Chondrocyte (in vitro differentiated cells): Measurements from ENCODE around the gene SIPA1L3. TPM values are rescaled to one million over a fixed set of nuclear protein-coding genes. Genes with fewer than 3 reads are reported as not detected.

Experiments used
- DNase-seq: peaks from one replicate; pipeline ENCODE4 v3.0.0; 2021; ENCODE audit warnings: mixed read lengths, low spot score
- H3K27ac Mint-ChIP-seq: one replicate; pipeline ENCODE4 v1.8.0; 2021; ENCODE audit warnings: mild to moderate bottlenecking, moderate library complexity, mixed read lengths; ENCODE audit not compliant: unreplicated experiment
- H3K27me3 Mint-ChIP-seq: 2 replicates; pipeline ENCODE4 v1.8.0; 2021; ENCODE audit warnings: low read depth, mixed read lengths
- H3K36me3 Mint-ChIP-seq: 2 replicates; pipeline ENCODE4 v1.8.0; 2021; ENCODE audit warnings: low read depth, mixed read lengths
- H3K4me1 Mint-ChIP-seq: 2 replicates; pipeline ENCODE4 v1.8.0; 2021; ENCODE audit warnings: low read depth, mild to moderate bottlenecking, mixed read lengths
- H3K4me3 Mint-ChIP-seq: one replicate; pipeline ENCODE4 v1.8.0; 2021; ENCODE audit warnings: mild to moderate bottlenecking, moderate library complexity, mixed read lengths; ENCODE audit not compliant: unreplicated experiment
- H3K9me3 Mint-ChIP-seq: 2 replicates; pipeline ENCODE4 v1.8.0; 2021; ENCODE audit warnings: low read depth, mixed read lengths
- CTCF ChIP-seq: fragments of 200-600 bp; sonication (generic); IDR thresholded peaks from 2 replicates; pipeline ENCODE4 v1.5.0; 2021; ENCODE audit warnings: antibody characterized with exemption, mild to moderate bottlenecking, moderate library complexity
- total RNA-seq: library from RNA; stranded (reverse); gene quantifications from 3 replicates; pipeline ENCODE4 v1.2.1, GENCODE V29; 2021

SIPA1L3 gene
- total RNA-seq, 1 donor from 2014 or later, result 17.5 TPM

- TF ChIP-seq CTCF, result no peak
- Mint-ChIP-seq H3K27ac (no peak overlapping the region), H3K27me3 (no peaks in the 10 kb centered on the region), H3K4me3 (no peak overlapping the region), H3K9me3 (peaks cover 7% of the 10 kb centered on the region), H3K4me1 (peaks cover 37% of the 10 kb centered on the region), H3K36me3 (peaks cover 4% of the 10 kb centered on the region)
- no peak for DNase-seq
These were observed 54.2 kb downstream of the SIPA1L3 start for GRCh38 chr19:37961198-37961597.

- H3K27ac Mint-ChIP-seq, result peak overlapping the region; percentile 1
- H3K4me1 Mint-ChIP-seq, result peaks cover 47% of the 10 kb centered on the region
- H3K4me3 Mint-ChIP-seq, result no peak overlapping the region
- H3K9me3 Mint-ChIP-seq, result peaks cover 7% of the 10 kb centered on the region
- no peaks in the 10 kb centered on the region for H3K27me3 Mint-ChIP-seq
- TF ChIP-seq CTCF, result no peak
- H3K36me3 Mint-ChIP-seq, result peaks cover 4% of the 10 kb centered on the region
- DNase-seq, result peak; percentile 27
These were observed 56.4 kb downstream of the SIPA1L3 start for GRCh38 chr19:37963190-37963936.

- H3K9me3 Mint-ChIP-seq, result peaks cover 7% of the 10 kb centered on the region
- peaks cover 46% of the 10 kb centered on the region for H3K4me1 Mint-ChIP-seq
- H3K4me3 Mint-ChIP-seq, result no peak overlapping the region
- H3K27me3 Mint-ChIP-seq, result no peaks in the 10 kb centered on the region
- no peak overlapping the region for H3K27ac Mint-ChIP-seq
- TF ChIP-seq CTCF, result no peak
- peaks cover 4% of the 10 kb centered on the region for H3K36me3 Mint-ChIP-seq
- no peak for DNase-seq
These were observed 57.1 kb downstream of the SIPA1L3 start for GRCh38 chr19:37964109-37964508.

- Mint-ChIP-seq H3K4me3 (no peak overlapping the region), H3K27ac (no peak overlapping the region), H3K27me3 (no peaks in the 10 kb centered on the region), H3K36me3 (peaks cover 2% of the 10 kb centered on the region), H3K4me1 (peaks cover 38% of the 10 kb centered on the region), H3K9me3 (peaks cover 10% of the 10 kb centered on the region)
- peak; percentile 75 for DNase-seq
- TF ChIP-seq CTCF, result no peak
These were observed 59.2 kb downstream of the SIPA1L3 start for GRCh38 chr19:37966211-37966661.

GRCh38 chr19:37966662-37967231 lies 59.7 kb downstream of the SIPA1L3 start:
- DNase-seq, result peak; percentile 61
- Mint-ChIP-seq H3K4me1 (peaks cover 33% of the 10 kb centered on the region), H3K36me3 (peaks cover 2% of the 10 kb centered on the region), H3K27me3 (no peaks in the 10 kb centered on the region), H3K9me3 (peaks cover 7% of the 10 kb centered on the region), H3K27ac (no peak overlapping the region), H3K4me3 (no peak overlapping the region)
- TF ChIP-seq CTCF, result no peak
